Epidermal melanocyte (primary cell): ENCODE data around the gene RNU5B-1.

Source experiments
- DNase-seq: peaks from one replicate; pipeline ENCODE4 v3.0.0; 2011; ENCODE audit warnings: low spot score; ENCODE audit not compliant: insufficient read length

RNU5B-1 gene

DNA sequence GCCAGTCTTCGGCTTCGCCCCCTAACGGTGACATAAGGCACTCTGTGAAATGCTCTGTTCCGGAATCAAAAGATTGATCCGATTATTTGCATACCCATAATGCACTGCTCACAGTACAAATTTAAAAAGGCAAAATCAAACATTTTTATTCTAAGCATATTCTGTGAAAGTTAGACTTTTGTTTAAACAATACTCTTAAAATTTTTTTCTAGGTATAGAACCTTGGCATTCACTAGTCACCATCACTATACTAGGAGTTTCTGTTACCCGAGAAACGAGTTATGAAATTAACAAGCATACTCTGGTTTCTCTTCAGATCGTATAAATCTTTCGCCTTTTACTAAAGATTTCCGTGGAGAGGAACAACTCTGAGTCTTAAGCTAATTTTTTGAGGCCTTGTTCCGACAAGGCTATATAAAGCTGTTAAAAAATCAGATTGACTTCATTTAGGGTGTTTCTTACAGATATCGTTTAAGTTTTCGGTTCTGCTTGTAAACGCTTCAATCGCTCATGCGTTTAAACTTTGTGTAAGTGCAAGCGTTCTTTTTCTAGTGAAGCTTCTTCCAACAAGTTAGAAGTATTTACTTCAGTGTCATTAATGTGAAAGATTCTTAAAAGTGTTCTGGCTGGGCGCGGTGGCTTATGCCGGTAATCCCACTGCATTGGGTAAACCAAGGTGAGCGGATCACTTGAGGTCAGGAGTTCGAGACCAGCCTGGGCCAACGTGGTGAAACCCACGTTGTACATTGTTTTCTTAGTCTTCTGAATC lies at the start of gene RNU5B-1:
RNU5B-1 (plus strand) TSS at position 297 of the 769 bp plus-strand sequence.
- DNase-seq = peak; percentile 62

DNA sequence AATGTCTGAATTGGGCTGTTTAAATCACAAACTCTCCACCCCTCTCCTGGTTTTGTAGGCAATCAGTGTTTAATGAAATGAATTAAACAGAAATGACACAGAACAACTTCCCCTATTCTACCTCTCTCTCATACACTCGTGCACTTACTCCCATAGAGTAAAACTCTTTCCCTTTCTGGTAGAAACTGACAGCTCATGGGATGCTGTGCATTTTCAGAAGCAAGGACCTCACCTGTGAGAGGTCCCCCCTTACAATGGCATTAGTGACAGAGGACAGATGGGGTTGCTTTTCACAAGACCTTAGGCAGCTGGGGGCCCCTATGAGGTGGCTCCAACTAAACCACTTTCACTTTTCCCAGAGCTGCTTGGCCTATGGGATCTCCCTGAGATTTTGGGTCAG lies 49.7 kb upstream of the RNU5B-1 start:
- no peak for DNase-seq

DNA sequence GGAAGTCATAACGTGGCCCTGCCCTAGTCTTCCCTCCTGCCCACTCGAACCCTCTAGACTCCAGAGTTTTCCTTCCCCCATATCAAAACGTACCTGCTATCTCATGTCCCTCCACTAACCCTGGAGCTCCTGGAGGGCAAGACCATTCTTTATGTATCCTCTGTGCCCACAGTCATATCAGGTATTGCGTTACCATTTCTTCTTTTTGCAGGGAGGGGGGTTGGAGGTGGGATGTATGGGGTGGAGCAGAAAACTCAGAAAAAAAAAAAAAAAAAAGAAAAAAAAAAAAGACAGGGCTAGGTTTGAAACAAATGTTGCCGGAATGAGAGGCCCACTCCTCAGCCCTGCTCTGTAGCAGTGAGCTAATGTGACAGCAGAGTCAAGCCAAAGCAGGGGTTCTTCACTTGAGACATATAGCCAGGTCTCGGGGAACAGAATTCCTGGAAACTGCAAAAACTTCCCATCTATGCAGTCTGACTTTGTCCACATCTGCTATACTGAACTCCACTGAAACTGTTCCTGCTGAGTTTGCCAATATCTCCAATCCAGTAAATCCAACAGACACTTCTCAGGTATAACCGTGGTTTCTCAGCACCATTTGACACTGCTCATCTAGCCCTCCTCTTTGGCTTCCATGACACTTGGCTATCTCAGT lies 48.9 kb upstream of the RNU5B-1 start:
- DNase-seq = no peak

DNA sequence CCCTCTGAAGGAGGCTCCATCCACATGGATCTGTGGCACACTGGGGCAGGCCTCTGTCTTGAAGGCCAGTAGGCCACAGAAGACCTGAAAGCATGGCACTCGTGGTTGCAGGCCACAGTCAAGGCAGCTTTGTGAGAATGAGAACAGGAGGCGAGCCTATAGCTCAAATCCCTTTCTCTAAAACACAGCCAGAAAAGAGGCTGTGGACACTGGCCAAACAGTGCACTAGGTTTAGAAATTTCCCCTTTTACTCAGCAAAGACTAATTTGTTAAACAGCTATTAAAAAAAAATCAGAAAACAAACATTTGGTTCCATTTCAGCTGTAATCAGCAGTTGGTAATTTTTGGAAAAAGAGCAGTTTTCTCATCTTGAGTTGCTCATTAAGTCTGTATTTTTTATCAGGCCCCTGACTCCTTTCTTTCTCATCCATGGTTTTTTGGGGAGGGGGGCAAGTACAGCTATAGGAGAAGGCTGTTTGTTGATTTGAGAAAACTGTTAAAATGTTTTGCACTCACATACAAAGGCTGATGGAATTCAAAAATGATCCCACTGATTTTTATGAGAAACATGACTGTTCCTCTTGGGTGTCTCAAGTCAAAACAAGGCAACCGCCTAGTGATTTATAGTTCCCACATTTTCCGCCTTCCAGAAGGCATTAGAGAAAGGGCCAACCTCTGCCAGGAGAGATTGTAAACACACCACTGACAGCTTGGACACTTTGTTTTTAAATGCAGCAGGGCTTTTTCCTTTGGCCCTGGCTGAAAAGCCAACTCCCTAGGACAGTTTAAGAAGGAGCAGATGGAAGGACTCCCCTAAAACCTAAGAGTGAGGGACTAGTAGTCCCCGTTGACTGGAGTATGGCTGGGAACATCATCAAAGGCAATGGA lies 45.9 kb upstream of the RNU5B-1 start:
- DNase-seq = no peak

DNA sequence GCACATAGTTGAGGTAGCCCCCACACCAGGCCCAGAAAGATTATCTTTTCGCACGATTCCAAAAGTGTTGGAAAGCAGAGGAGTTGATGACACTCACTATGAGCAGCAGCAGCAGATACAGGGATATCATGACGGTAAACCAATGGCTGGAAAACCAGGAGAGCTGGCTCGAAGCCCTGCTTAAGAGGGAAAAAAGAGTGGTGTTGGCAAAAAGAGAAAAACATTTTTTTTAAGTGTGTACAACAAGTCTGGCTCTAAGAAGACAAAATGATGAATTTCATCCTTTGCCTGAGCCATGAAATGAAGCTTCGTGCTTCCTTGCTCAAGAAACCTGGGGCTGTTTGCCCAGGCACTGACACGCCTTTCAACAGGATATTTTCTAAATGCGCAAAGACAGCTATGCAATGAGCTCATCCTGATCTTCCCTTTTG lies 45.1 kb upstream of the RNU5B-1 start:
- DNase-seq = no peak

DNA sequence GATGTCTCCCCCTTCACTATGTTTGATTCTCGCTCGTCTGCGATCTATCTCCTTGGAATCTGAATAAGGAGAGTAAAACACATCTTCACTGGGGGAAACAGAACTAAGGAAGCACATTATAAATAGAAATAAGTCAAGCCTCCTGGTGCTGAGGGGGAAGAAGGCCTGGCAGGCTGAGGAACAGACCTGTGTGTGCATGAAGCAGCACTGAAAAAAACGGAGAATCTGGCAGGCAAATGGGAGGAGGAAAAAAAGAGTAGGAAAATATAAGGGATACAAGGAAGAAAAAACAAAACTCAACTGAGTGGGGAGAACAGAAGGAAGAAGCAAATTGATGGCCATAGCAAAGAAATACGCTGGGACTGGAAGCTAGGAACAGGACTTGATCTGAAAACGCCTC lies 43.5 kb upstream of the RNU5B-1 start:
- DNase-seq = no peak

DNA sequence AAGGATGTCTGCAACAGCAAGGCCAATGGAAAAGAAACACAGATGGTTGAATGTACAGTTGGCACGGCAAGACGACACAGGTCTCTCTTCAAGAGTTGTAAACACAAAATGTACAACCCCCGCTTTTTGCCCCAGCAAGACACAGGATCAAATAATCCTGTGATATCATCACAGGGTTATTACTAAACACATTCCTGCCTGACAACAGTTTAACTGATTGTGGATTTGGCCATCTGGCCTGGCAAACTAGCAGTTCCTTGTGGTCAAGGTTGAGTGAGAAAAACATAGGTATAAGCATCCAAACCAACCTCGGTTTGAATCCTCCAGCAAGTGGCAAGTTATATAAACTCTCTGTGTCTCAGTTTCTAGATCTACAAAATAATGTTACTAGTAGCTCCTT lies 41.2 kb upstream of the RNU5B-1 start:
- no peak for DNase-seq

DNA sequence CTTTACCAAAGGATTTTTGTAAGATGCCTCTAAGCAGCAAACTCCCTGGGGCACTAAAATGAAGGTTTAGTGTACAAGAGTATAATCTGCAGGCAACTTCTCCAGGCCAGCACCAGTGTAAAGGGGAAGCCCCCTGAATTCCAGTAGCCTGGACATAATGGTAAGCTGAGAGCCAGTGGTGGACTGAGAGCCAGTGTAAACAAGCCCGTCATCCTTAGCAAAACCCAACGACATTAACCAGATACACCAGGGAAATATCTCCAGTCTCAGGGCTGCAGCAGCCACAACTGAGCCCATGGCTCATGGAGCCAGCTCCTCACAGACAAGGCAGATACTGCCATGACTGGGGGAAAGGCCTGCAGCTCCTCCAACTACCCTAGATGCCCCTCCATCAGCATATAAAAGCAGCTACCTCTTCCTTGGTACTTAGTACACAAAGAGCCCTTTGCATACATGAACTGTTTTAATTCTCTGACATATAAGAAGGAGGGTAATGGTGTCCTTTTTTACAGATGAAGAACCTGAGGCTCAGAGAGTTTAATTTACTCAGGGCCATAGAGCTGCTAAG lies 39.5 kb upstream of the RNU5B-1 start:
- no peak for DNase-seq

DNA sequence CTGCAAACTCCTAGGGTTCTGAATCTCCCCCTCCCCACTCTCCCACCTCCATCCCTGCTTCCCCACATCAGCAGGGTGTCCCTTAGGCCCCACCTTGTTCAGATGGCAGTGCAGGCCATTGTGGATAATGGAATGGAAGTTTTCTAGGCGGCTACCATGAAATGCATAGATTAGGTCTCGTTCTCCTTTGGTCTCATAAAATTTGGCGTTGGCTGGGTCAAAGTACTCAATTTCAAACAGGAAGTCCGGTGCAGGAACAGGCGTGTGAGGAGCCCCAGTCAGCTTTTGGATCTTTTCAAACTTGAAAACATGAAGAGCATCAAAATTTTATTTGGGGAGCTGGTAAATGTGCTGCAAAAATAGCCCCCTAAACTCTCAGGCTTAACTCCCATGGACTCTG lies 38.0 kb upstream of the RNU5B-1 start:
- no peak for DNase-seq

DNA sequence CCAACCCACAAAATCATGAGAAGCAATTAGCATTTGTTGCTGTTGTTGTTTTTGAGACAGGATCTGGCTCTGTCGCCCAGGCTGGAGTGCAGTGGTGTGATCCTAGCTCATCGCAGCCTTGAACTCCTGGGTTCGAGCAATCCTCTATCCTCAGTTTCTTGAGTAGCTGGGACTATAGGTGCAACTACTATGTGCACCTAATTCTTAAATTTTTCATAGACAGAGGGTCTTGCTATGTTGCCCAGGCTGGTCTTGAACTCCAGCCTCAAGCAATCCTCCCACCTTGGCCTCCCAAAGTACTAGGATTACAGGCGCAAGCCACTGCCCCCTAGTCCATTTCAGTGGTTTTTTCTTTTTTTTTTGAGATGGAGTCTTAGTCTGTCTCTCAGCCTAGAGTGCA lies 36.1 kb upstream of the RNU5B-1 start:
- no peak for DNase-seq

DNA sequence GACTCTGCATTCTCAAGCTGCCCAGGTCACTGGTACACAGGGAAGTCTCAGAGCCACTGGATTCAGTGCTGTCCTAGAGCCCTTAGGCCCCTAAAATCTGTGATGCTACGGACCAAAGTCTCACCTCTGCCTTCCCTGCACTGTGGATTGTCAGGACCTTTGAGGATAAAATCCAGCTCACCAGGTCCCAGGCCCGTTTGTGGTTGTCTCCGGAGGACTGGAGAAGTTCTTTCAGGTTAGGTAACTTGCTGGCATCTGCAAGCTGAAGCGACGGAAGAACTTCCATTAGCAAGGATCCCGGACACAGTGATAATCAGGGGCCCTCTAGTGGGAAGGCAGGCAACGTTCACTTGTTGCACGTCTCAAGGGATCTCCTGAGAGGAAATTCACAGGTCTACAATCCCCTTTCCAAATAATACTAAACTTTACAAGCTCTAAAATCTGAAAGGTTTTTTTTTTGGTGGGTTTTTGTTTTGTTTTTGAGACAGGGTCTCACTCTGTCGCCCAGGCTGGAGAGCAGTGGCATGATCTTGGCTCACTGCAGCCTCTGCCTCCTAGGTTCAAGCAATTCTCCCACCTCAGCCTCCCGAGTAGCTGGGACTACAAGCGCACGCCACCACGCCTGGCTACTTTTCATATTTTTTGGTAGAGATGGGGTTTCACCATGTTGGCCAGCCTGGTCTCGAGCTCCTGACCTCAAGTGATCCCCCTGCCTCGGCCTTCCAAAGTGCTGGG lies 33.5 kb upstream of the RNU5B-1 start:
- DNase-seq = peak; percentile 74

DNA sequence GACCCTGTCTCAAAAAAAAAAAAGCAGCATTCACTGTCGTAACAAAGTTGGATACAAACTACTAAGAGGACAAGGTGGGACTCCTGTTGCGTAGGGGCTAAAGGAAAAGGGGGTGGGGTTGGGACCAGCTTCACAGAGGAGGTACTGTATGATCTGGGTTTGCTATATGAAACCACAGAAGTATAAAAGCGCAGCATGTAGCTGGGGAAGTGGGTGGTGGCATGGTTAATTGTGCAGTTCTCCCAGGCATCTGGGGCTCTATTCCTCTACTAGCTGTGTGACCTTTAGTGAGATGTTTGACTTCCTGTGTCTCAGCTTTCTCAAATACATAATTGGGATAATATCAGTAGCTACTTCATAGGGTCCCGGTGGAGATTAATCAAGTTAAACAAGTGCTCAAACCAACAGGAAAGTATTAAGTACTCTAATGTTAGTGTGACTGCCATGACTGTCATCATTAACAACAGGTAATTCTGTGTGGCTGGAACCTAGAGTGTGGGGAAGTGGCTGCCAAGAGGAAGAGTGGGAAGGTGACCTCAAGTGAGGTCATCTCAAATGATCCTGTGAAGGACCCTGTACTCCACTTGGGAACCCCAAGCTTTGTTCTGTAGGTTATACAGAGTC lies 29.3 kb upstream of the RNU5B-1 start:
- no peak for DNase-seq

DNA sequence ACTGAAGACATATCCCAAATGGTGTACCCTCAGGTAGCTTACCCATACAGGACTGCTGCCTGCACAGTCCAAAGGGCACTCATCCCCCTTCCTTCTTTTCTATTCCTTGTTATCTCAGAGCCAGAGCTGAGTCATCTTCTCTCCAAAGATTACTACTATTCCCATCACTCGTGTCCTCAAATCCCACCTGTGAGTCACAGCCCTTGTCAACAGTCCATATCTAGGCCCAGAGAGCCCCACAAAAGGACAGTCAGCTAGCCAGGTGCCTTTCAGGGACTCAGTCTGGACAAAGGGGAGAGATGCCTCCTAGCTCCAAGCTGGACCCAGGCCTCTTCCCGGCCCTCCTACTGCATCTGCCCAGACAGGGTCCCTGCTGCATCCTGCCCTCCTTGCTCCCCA lies 28.8 kb upstream of the RNU5B-1 start:
- DNase-seq = no peak

DNA sequence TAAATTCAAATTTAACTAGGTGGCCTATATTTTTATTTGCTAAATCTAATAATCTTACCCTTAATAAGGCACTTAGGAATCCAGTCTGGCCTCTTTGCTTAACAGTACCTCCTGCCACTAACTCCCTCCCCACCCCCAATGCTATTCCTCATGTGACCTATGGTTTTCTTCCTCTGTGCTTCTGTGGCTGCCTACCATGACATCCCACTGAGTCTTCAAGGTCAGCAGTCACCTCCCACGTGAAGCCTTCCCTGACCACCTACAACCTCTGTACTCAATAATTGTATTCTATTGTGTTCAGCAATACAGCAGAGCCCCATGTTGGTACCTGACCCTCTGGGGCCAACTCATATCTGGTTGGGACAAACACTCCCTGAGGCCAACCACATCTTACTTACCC lies 27.5 kb upstream of the RNU5B-1 start:
- no peak for DNase-seq

DNA sequence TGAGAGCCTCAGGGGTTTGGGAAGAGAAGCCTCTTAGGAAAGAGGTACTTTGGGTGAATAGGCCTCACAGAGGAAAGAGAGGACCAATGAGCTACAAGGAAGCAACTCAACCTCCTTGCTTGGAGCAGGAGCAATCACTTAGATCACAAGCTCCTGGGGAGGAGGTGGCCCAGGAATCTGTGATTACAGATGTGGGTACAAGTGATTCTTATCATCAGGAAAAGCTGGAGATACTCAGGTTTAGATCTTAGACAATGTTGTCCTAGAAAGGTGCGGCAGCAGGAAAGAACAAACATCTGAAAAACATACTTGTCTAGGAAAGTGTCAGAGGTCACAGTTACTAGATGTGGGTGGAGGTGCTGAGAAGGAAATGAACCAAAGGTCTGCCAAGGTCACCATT lies 26.0 kb upstream of the RNU5B-1 start:
- DNase-seq = no peak

DNA sequence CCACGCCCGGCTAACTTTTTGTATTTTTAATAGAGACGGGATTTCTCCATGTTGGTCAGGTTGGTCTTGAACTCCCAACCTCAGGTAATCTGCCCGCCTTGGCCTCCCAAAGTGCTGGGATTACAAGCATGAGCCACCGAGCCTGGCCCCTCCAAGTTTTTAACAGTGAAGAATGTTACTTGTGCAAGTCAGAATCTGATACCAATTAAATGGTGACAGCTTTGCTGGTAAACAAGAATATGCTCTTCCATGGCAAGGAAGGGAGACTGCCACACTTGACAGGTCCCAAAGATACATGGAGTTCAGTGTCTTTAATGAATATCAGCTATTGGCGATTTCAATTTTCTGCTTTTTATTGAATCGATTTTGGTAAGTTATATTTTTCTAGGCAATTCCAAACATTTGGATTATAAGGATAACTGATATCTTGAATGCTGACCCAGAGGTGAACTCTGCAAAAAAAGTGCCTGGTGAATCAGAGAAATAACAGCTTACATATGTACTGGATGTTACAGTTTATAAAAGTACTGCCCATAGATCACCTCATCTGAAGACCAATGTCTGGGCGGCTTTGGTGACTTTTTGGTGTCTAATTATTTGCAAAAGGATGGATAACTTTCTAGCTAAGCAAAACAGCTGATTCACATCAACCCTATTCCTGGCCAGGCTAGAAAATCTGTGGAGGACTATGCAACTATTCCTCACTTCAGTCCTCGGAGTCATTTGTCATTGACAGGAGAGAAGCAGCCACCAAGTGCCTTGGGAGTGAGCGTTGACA lies 19.0 kb upstream of the RNU5B-1 start:
- DNase-seq = no peak

DNA sequence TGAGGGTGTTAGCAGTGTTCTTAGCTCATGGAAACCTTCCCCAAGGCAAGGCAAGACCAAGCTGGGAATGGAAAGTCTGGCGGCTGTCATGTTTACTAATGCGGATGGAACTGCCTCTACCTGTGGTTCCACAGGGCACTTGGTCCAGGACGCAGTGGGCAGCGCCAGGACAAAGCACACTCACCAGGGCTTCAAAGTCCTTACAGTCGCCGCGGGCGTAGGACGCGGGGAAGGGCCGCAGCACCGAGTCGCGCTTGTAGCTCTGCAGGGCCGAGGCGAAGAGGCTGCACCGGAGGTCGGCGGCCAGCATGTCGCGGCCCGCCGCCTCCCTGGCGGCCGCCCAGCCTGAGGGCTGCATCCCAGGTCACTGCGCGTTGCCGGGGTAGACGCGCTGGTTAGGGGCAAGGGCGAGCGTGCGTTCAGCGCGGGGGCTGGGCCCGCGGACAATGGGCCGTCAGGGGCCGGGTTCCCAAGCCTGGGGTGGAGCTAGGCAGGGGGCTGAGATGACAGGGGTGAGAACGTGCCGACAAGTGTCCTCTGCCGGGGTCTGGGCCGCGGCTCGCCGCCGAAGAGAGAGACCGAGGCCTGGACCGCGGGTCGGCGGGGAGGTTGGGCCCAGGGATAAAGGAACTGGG lies 18.3 kb upstream of the RNU5B-1 start:
- DNase-seq = no peak

DNA sequence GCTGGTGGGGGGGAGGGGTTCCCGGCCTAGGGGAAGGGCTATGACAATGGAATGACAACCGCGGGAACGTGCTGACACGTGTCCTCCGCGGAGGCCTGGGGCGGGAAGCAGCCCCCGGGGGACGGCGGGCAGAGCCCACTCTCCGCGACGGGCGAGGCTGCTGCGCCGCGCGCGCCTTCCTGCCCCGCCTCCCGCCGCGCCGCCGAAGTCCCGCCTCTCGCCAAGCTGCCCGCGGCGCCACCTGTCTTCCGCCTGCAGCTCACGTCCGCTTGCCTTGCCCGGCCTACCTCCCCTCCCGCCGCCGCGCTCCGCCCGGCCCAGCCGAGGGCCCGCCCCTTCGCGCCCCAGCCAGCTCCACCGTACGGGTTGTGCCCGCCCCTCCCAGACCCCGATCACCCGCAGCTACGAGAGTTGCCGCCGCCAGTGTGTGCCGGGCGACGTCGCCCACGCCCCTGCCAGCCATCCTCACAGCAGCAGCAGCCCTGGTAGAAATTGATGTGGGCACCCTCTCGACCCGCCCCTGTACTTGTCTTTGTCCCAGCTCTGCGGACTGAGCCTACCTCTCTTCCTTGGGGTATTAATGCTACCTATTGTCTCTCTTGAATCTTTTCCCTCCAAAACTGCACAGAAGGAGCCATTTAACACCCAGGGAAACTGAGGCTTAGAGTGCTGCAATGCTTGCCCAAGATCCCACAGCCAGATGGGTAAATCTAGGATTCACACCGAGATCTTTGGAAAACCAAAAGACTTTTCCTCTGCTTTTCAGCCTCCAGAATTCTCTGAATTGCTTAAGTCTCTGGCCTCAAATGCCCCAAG lies 17.6 kb upstream of the RNU5B-1 start, which contains the start of gene PARP16:
PARP16 (minus strand) TSS at position 180 of the 816 bp plus-strand sequence. CDS start 457 bp downstream, outside the sequence.
- DNase-seq = no peak
